ENCODE results near the gene RPL37A.

RPL37A gene

GRCh38 chr2:216491793-216492596 lies 6.6 kb upstream of the RPL37A start:
- DNase-seq, result no peak

- DNase-seq, result no peak
These were observed 5.9 kb upstream of the RPL37A start for GRCh38 chr2:216492597-216493333.

DNA sequence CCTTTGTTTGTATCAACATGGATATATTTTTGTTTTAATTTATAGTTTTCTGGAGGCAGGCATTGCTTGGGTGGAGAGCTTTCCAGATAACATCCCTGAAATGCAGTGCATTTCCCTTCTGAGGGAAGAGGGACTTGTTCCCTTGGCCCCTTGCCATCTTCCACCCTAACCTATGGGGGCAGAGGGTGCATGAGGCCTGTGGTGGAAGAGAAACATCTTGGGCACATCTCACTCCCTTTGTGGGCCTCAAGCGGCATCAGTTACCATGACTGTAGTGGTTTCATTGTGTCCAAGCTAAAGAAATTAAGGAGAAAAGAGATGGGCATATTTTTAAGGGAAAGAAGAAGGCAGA lies 5.3 kb upstream of the RPL37A start:
- no peak for DNase-seq

GRCh38 chr2:216495656-216496055 lies 3.0 kb upstream of the RPL37A start:
- no peak for DNase-seq

- no peak for DNase-seq
These were observed 1.1 kb upstream of the RPL37A start for GRCh38 chr2:216497382-216498069.

DNA sequence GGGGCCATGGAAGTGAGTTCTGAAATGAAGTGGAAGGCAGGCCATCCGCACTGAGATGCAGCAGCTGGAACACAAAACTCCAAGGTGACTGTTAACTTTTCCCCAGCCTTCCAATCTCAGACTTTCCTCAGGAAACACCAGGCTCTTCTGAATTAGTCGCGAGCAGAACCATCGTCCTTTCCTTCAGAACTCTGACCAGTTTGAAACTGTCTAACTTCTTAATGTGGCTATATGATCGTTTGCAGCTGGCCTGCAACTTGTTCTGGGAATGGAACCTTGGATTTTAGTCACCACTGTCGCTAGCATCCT lies 620 bp upstream of the RPL37A start:
- DNase-seq, result no peak

DNA sequence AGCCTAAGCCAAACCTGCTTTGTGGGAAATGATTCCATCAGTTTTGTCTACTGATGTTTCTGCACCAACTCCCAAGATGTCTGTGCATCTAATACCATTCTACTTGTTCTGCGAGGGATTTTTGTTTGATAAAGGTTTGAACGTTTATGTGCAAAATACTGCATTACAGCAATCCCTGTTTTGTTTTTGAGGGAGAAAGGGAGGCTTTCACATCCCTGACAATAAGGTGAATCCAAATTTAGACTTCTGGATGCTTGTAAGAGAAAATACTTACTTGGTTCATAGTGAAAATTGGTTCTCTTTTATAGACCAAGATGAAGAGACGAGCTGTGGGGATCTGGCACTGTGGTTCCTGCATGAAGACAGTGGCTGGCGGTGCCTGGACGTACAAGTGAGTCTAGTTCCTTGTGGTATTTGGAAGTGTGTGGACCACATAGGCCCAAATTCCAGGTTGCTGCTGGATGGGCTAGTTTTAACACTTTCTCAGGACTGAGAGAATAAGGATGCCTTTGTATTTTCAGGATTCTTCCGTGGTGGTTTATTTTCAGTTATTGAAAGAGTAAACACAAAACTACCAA lies 1.1 kb downstream of the RPL37A start:
- no peak for DNase-seq

GRCh38 chr2:216500572-216500971 lies 1.9 kb downstream of the RPL37A start:
- no peak for DNase-seq

- no peak for DNase-seq
These were observed 3.2 kb downstream of the RPL37A start for GRCh38 chr2:216501854-216502253.

DNA sequence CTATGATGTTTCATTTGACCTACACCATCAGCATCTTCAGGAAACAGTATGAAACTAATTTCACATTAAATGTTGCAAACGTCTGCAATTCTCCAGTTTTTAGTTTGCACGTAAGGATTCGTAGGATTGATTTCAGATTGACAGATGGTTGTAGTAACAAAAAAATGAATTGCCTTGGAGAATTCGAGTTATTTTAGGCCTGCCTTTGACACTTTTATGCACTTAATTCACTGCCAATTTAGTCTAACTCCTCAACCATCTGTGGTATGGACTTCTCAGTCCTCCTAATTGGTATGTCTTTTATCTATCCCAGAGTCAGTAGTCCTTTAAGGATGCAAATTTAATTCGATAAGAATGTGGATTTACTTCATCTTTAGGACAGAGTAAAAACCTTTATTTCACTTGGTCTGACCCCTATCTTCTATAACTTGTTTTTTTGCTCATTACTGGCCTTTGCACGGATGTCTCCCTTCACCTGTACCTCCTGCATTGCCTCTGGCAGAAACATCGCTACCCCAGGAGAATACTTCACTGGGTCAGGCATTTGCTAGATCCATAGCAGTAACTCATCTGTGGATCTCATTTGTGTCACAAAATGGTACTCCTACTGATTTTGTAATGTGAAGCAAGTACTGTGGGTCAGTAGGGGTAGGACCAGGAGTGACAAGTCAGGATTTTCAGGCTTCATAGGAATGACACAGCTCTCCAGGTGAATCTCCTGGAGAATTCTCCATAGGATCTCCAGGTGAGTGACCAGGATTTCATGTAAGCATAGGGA lies 3.9 kb downstream of the RPL37A start:
- no peak for DNase-seq

- DNase-seq, result no peak
These were observed 4.5 kb downstream of the RPL37A start for GRCh38 chr2:216503159-216503629.

GRCh38 chr2:216503697-216504375 lies 5.2 kb downstream of the RPL37A start:
- no peak for DNase-seq

DNA sequence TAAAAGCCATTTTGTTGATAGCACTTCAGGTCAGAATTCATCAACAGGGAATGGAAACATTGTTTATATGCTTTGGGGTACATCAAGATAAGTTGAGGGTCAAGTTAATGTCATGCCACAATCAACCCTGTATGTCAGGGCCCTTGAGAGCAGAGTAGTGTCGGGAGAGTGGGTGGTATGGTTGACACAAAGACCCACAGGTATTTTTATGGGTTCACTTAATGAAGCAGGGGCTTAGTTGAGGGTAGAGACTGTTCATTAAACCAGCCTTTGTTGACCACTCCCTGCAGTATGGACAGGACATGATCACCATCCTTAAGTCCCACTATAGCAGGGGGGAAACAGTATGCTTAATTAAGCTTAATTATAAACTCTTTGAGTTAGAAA lies 5.7 kb downstream of the RPL37A start:
- DNase-seq, result no peak

DNA sequence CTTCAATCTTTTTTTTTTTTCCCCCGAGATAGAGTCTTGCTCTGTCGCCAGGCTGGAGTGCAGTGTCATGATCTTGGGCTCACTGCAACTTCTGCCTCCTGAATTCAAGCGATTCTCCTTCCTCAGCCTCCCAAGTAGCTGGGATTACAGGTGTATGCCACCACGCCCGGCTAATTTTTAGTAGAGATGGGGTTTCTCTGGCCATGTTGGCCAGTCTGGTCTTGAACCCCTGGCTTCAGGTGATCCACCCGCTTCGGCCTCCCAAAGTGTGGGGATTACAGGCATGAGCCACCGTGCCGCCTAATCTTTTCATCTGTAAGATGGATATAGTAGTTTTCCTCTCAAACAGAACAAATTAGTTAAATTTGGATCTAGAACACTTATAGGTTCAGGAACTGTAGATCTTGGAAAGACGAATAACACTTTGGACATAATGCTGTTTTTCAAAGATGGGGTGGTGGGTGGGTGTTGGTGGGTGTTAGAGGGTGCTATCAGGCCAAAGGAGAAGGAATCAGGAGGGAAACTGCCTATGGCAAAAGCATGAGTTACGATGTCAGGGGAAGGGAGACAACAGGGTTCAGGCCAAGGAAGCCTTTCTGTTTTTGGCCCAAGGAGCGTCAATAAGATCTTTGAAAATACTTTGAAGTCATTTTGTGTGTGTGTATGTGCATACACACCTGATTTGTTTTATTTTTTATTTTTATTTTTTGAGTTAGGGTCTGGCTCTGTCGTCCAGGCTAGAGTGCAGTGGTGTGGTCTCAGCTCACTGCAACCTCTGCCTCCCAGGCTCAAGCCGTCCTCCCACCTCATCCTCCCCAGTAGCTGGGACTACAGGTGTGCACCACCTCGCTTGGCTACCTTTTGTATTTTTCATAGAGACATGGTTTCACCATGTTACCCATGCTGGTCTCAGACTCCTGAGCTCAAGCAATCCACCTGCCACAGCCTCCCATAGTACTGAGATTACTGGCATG lies 6.8 kb downstream of the RPL37A start:
- DNase-seq, result no peak

DNA sequence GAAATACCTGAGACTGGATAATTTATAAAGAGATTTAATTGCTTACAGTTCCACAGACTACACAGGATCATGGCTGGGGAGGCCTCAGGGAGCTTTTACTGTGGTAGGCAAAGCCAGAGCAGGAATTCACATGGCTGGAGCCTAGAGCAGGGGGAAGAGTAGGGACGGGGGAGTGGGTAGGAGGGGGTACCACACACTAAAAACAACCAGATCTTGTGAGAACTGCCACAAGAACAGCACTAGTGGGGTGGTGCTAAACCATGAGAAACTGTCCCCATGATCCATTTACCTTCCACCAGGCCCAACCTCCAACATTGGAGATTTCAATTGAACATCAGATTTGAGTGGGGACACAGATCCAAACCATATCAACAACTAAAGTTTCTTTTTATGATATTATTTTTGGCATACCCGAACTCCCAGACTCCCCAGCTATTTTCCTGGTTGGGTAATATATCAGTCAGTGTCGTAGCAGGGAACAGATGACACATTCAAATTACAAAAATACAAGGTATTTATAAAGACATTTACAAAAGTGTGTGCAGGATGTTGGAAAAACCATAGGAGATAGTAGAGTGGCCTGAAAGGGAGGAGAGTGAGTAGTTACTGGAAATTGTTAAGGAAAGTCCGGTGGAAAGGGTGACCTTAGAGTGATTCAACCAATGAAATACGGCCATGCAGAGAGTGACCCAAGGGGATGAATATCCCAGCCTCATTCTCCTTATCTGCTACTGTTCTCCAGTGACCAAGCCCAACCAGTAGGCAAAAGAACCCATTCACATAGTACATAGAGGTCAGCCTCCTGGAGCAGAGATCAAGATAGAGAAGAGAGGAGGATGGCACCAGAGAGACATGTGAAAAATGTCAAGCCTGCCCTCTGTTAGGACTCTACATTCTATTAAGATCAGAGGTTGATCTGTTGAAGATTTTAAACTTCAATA lies 8.8 kb downstream of the RPL37A start:
- DNase-seq, result no peak

DNA sequence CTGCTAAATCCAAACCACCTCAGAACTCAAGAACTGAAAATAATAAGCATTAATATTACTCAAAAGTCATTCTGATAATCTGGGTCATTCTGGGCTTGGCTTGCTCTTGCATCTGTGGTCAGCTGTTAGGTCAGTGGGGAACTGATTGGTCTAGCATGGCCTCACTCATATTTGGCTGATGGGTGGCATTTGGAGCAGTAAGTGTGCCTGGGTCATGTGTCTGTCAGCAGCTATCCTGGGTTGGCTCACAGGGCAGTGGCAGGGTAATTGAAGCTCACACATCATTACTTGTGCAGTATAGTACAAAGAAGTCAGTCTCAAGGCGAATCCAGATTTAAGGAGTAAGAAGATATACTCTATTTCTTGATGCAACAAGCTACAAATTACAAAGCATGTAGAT lies 9.6 kb downstream of the RPL37A start:
- DNase-seq, result no peak

- no peak for DNase-seq
These were observed 18.2 kb downstream of the RPL37A start for GRCh38 chr2:216516730-216517350.

- no peak for DNase-seq
These were observed 19.0 kb downstream of the RPL37A start for GRCh38 chr2:216517447-216518225.

Measured in activated CD4-positive, alpha-beta T cell treated with anti-CD3 and anti-CD28 coated beads, Interleukin-2, amount 50 U/mL, for 16 hours (primary cell).